Hepatocyte (in vitro differentiated cells): ENCODE data around the gene MAGI2.

Experiments
- CTCF ChIP-seq: fragments of 200-600 bp; sonication (generic); IDR thresholded peaks from 2 replicates; pipeline ENCODE4 v1.5.1; 2016; ENCODE audit warnings: antibody characterized with exemption, mild to moderate bottlenecking; ENCODE audit not compliant: poor library complexity
- EZH2 ChIP-seq: fragments of 200-600 bp; sonication (generic); IDR thresholded peaks from 2 replicates; pipeline ENCODE4 v1.6.1; 2016; ENCODE audit warnings: antibody characterized with exemption, mild to moderate bottlenecking, borderline replicate concordance

- TF ChIP-seq CTCF (no peak), EZH2 (no peak)
Observed at GRCh38 chr7:79165225-79165624, 288.2 kb downstream of the MAGI2 start.
